ENCODE results near the gene CCDC43.

DNA sequence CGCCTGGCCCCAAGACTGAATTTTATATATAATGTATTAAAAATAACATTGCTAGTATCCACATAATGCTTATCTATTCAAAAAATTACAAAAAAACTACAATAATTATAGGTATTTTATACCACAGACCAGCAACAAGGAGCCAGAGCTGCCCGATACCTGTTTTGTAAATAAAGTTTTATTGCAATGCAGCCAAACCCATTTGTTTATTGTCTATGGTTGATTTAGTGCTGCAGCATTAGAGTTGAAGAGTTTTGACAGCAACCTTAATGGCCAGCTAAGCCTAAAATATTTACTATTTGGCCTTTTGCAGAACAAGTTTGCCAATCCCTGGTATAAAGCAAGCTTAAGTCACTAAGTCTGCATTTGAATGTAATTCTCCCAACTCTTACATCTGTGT is 27.7 kb downstream of the CCDC43 start:
- TF ChIP-seq CTCF (IDR thresholded peaks at IDR 0.05): no peak
- no peak for TF ChIP-seq POLR2A (IDR thresholded peaks at IDR 0.05)
